Endothelial cell of umbilical vein (primary cell): ENCODE measurements around the gene SH3D21. TPM values are rescaled to one million over a fixed set of nuclear protein-coding genes. Genes with fewer than 3 reads are reported as not detected.

Experiments
- BruUV-seq: library from RNA; stranded (reverse); fragments of 400-500 nt; replicated peaks from 2 replicates; lab custom pipeline; 2021; lab: Mats Ljungman, UMichigan
- CTCF ChIA-PET: fragments of 300-600, 350-600 bp; sonication (Branson Sonifier 250); formaldehyde crosslinking; loops from one replicate; lab custom pipeline; 2021; ENCODE audit warnings: antibody characterized with exemption, inconsistent platforms; lab: Charles Lee
- POLR2A ChIA-PET: fragments of 300-600, 350-600 bp; sonication (Branson Sonifier 250); formaldehyde crosslinking; loops from one replicate; lab custom pipeline; 2021; ENCODE audit warnings: antibody characterized with exemption, inconsistent platforms; lab: Charles Lee
- DNase-seq: peaks from one replicate; pipeline ENCODE4 v3.0.0-alpha.2; 2011; ENCODE audit warnings: low read depth, low spot score
- FAIRE-seq: peaks from 2 replicates; lab custom pipeline; 2011; peaks lifted over from hg19 to GRCh38; lab: Jason Lieb, UNC
- H2AFZ ChIP-seq: 2 replicates; pipeline ENCODE4 v1.6.0; 2012; ENCODE audit warnings: low read depth, low read length, control low read depth, inconsistent platforms
- H3K27ac ChIP-seq: 2 replicates; pipeline ENCODE4 v1.5.1; 2011; ENCODE audit warnings: low read depth, mild to moderate bottlenecking, control low read depth, low read length, moderate library complexity; ENCODE audit not compliant: insufficient read depth
- H3K27me3 ChIP-seq, 2 experiments: 2 replicates each; pipeline versions ENCODE4 v1.6.0 to v1.6.1; 2011; ENCODE audit warnings: low read length in 2 of 2, mixed read lengths in 1 of 2; ENCODE audit not compliant: control insufficient read depth in 2 of 2, insufficient read depth in 2 of 2
- H3K36me3 ChIP-seq, 2 experiments: 2 replicates in 1 of 2; 3 replicates in 1 of 2; pipeline ENCODE4 v1.5.1; 2011; ENCODE audit warnings: low read length in 2 of 2, mild to moderate bottlenecking in 1 of 2, moderate library complexity in 1 of 2; ENCODE audit not compliant: control insufficient read depth in 2 of 2, insufficient read depth in 2 of 2; ENCODE audit errors: extremely low read depth in 1 of 2
- H3K4me1 ChIP-seq: 3 replicates; pipeline ENCODE4 v1.5.1; 2011; ENCODE audit warnings: mild to moderate bottlenecking, low read length; ENCODE audit not compliant: control insufficient read depth, insufficient read depth; ENCODE audit errors: extremely low read depth
- H3K4me2 ChIP-seq: 2 replicates; pipeline ENCODE4 v1.6.1; 2011; ENCODE audit warnings: low read length, control low read depth, mixed read lengths; ENCODE audit not compliant: insufficient read depth
- H3K4me3 ChIP-seq, 3 experiments: fragments of 200-600 bp in 1 of 3; sonication (generic), shearing (Covaris generic) in 1 of 3; replicated peaks in 1 of 3; 2 replicates each; pipeline ENCODE4 v1.5.1; 2011 to 2016; ENCODE audit warnings: control low read depth in 3 of 3, low read length in 3 of 3, mild to moderate bottlenecking in 2 of 3, inconsistent platforms in 1 of 3, low read depth in 1 of 3, moderate library complexity in 1 of 3; ENCODE audit not compliant: insufficient read depth in 1 of 3
- H3K79me2 ChIP-seq: 2 replicates; pipeline ENCODE4 v1.6.0; 2012; ENCODE audit warnings: low read length, inconsistent platforms; ENCODE audit not compliant: control insufficient read depth, insufficient read depth
- H3K9ac ChIP-seq: replicated peaks from 2 replicates; pipeline ENCODE3; 2011; ENCODE audit warnings: low read length, control low read depth; ENCODE audit not compliant: insufficient read depth; ENCODE audit errors: extremely low read depth
- H3K9me1 ChIP-seq: replicated peaks from 3 replicates; pipeline ENCODE4 v1.6.0; 2011; ENCODE audit warnings: mild to moderate bottlenecking, low read length; ENCODE audit not compliant: control insufficient read depth, insufficient read depth; ENCODE audit errors: extremely low read depth
- H3K9me3 ChIP-seq: replicated peaks from 2 replicates; pipeline ENCODE4 v1.5.1; 2012; ENCODE audit warnings: low read length, inconsistent platforms; ENCODE audit not compliant: control insufficient read depth, insufficient read depth
- H4K20me1 ChIP-seq: replicated peaks from 2 replicates; pipeline ENCODE3; 2011; ENCODE audit warnings: mild to moderate bottlenecking, low read length; ENCODE audit not compliant: control insufficient read depth, insufficient read depth; ENCODE audit errors: extremely low read depth
- EZH2 ChIP-seq: IDR thresholded peaks from 2 replicates; pipeline ENCODE4 v1.6.1; 2012; ENCODE audit warnings: borderline replicate concordance, low read depth, mild to moderate bottlenecking, moderate library complexity, low read length, inconsistent platforms; ENCODE audit not compliant: severe bottlenecking
- FOS ChIP-seq: IDR thresholded peaks from 2 replicates; pipeline ENCODE4 v1.6.1; 2011; ENCODE audit warnings: mild to moderate bottlenecking, low read length, moderate library complexity, borderline replicate concordance; ENCODE audit not compliant: insufficient read depth
- GATA2 ChIP-seq: IDR thresholded peaks from 2 replicates; pipeline ENCODE4 v1.7.0; 2011; ENCODE audit warnings: low read depth, mild to moderate bottlenecking, moderate library complexity, mixed read lengths, low read length; ENCODE audit not compliant: insufficient read length, insufficient read depth
- JUN ChIP-seq: IDR thresholded peaks from 2 replicates; pipeline ENCODE4 v1.6.1; 2011; ENCODE audit warnings: borderline replicate concordance, low read depth; ENCODE audit not compliant: insufficient read length, insufficient read depth
- MYC ChIP-seq: IDR thresholded peaks from one replicate; pipeline ENCODE4 v1.6.1; 2011; ENCODE audit warnings: mild to moderate bottlenecking, low read depth, low read length
- POLR2A ChIP-seq: IDR thresholded peaks from 2 replicates; pipeline ENCODE4 v1.6.1; 2012; ENCODE audit warnings: low read depth, mild to moderate bottlenecking, control low read depth, low read length
- POLR2AphosphoS5 ChIP-seq: IDR thresholded peaks from 2 replicates; pipeline ENCODE4 v1.6.1; 2012; ENCODE audit warnings: low read depth, mild to moderate bottlenecking, control low read depth, low read length, moderate library complexity; ENCODE audit not compliant: insufficient read depth
- dilution Hi-C: fragments of 300-500 bp; cut with MboI; formaldehyde crosslinking; loops from one replicate; pipeline ENCODE4 v1.15.0; 2019; ENCODE audit warnings: low sequenced_read_pairs; ENCODE audit not compliant: extremely low pct_ligation_motif_present
- intact Hi-C: fragments of 100-400 bp; cut with micrococcal nuclease; formaldehyde crosslinking; loops from one replicate; pipeline ENCODE4 v1.10.0; 2022
- polyA plus RNA-seq, 4 experiments: library from polyadenylated mRNA; depleted of rRNA in 3 of 4; stranded (reverse) in 3 of 4; unstranded in 1 of 4; fragments of >200 nt; gene quantifications; 2 replicates each; pipeline versions ENCODE4 v1.2.1 to v1.2.3, GENCODE V29; 2011 to 2012; ENCODE audit warnings: missing spikeins in 1 of 4
- total RNA-seq: library from RNA; stranded (reverse); gene quantifications from 2 replicates; pipeline ENCODE4 v1.2.3, GENCODE V29; 2021
- TF ChIP-seq, protein P1 (sequence below): IDR thresholded peaks from 2 replicates; pipeline ENCODE4 v1.6.1; 2011; ENCODE audit not compliant: insufficient read depth, insufficient read length
- TF ChIP-seq, protein P2 (sequence below), 2 donors: IDR thresholded peaks; 1 replicate in 1 of 2; 2 replicates in 1 of 2; pipeline ENCODE4 v1.5.1; 2011; ENCODE audit warnings: low read length in 2 of 2, mild to moderate bottlenecking in 2 of 2, moderate library complexity in 2 of 2, control low read depth in 1 of 2, inconsistent platforms in 1 of 2, low read depth in 1 of 2; ENCODE audit not compliant: insufficient read depth in 1 of 2; ENCODE audit errors: extremely low read depth in 1 of 2

SH3D21 gene
- total and polyA plus RNA-seq, 2 donors (not counting 3 experiments of a cell fraction or from before 2014, with no cell fraction given), result 1.8 to 7.2 TPM

DNA sequence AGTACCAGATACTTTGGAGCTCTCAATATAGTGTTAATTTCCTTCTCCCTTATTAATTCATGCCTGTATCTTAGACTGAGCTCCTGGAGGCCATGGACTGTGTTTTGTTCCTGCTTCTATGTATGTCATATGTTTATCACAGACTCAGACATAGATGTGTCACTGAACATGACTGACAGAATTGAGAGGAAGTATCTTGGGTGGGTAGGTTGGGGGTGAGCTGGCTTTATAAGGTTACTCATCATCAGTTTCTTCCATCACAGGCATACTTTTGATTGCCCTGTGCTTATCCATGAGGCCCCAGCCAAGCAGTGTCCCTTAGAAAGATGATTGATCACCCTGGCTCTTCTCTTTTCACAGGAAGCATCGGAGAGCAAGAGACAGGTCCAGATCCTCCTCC, 5.6 kb upstream of the SH3D21 start:
- no TSS peak for BruUV-seq
- FAIRE-seq, result no peak
- H3K36me3 ChIP-seq, result peaks cover 39% of the 10 kb centered on the region in 2 experiments
- ChIA-PET CTCF (interaction anchor here (0.5 to 2.6 kb wide), 32 partner anchors 9 to 203 kb away, joined by 3 to 17 read pairs (median 5); partner anchors contain the start of genes EVA1B, THRAP3 and TRAPPC3), POLR2A (interaction anchor here (0.7 kb wide), 1 partner anchor 154 kb away, joined by 3 read pairs; no protein-coding TSS in a partner anchor)
- peaks cover 15% of the 10 kb centered on the region for H3K4me1 ChIP-seq
- DNase-seq, result no peak
- TF ChIP-seq POLR2AphosphoS5 (no peak), GATA2 (no peak), EZH2 (no peak), MYC (no peak), POLR2A (no peak), JUN (no peak), FOS (no peak)
- TF ChIP-seq, protein P1, sequence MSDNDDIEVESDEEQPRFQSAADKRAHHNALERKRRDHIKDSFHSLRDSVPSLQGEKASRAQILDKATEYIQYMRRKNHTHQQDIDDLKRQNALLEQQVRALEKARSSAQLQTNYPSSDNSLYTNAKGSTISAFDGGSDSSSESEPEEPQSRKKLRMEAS, result no peak
- TF ChIP-seq, protein P2, sequence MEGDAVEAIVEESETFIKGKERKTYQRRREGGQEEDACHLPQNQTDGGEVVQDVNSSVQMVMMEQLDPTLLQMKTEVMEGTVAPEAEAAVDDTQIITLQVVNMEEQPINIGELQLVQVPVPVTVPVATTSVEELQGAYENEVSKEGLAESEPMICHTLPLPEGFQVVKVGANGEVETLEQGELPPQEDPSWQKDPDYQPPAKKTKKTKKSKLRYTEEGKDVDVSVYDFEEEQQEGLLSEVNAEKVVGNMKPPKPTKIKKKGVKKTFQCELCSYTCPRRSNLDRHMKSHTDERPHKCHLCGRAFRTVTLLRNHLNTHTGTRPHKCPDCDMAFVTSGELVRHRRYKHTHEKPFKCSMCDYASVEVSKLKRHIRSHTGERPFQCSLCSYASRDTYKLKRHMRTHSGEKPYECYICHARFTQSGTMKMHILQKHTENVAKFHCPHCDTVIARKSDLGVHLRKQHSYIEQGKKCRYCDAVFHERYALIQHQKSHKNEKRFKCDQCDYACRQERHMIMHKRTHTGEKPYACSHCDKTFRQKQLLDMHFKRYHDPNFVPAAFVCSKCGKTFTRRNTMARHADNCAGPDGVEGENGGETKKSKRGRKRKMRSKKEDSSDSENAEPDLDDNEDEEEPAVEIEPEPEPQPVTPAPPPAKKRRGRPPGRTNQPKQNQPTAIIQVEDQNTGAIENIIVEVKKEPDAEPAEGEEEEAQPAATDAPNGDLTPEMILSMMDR (IDR thresholded peaks at IDR 0.05; ENCODE audit: extremely low read depth in 1 of 2, insufficient read depth in 1 of 2, low read depth in 1 of 2, low read length in 2 of 2), result no peak
- H3K27me3 ChIP-seq, result no peaks in the 10 kb centered on the region
- peak overlapping the region; percentile 1 for H3K27ac ChIP-seq
- no peak overlapping the region for H3K9ac ChIP-seq
- no peak overlapping the region for H2AFZ ChIP-seq
- no peak overlapping the region for H3K4me3 ChIP-seq
- no peak overlapping the region for H3K4me2 ChIP-seq
- H3K79me2 ChIP-seq, result peaks cover 10% of the 10 kb centered on the region
- H3K9me3 ChIP-seq, result no peaks in the 10 kb centered on the region
- H3K9me1 ChIP-seq, result no peaks in the 10 kb centered on the region
- intact Hi-C loops (loop anchor here (1.0 to 5.0 kb wide), 2 partner anchors 9 to 153 kb away; partner anchors contain the start of gene TRAPPC3), dilution Hi-C loops (no loop called here)
- H4K20me1 ChIP-seq, result no peaks in the 10 kb centered on the region
